GM21528 (cell line): ENCODE measurements around the gene MT1B.

Experiments used
- ATAC-seq: cut with Tn5 transposase; IDR thresholded peaks from one replicate; pipeline ENCODE4 v1.9.1; 2021; ENCODE audit warnings: mild to moderate bottlenecking, moderate library complexity; ENCODE audit not compliant: unreplicated experiment, low FRiP score

The MT1B gene

DNA sequence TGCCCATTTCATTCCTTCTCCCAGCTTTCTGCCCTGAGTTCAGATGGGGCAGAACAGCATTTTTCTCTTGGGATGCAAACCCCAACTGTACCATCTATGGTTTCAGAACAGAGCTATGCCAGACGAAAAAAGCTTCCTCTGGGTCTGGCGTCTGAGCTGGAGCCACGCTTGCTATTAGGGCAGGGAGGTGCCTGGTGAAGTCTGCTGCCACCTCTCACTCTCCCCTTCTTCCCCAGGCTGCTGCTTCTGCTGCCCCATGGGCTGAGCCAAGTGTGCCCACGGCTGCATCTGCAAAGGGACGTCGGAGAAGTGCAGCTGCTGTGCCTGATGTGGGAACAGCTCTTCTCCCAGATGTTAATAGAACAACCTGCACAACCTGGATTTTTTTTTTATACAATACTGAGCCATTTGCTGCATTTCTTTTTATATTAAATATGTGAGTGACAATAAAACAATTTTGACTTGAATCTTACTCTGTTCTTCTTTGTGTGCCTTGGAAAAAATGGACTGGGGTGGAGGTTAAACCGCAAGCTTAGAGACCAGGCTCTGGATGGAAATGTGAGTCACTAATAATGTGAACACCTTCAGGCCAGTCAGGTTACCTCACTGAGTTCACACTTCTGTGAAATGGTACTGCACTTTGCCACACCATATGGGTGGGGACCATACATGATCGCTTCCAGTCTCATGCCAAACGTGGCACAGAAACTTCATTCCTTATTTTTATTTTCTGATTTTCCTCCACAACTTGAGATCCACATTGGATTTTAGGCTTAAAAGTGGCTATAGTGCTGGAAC, 14.9 kb upstream of the MT1B start:
- no peak for ATAC-seq

DNA sequence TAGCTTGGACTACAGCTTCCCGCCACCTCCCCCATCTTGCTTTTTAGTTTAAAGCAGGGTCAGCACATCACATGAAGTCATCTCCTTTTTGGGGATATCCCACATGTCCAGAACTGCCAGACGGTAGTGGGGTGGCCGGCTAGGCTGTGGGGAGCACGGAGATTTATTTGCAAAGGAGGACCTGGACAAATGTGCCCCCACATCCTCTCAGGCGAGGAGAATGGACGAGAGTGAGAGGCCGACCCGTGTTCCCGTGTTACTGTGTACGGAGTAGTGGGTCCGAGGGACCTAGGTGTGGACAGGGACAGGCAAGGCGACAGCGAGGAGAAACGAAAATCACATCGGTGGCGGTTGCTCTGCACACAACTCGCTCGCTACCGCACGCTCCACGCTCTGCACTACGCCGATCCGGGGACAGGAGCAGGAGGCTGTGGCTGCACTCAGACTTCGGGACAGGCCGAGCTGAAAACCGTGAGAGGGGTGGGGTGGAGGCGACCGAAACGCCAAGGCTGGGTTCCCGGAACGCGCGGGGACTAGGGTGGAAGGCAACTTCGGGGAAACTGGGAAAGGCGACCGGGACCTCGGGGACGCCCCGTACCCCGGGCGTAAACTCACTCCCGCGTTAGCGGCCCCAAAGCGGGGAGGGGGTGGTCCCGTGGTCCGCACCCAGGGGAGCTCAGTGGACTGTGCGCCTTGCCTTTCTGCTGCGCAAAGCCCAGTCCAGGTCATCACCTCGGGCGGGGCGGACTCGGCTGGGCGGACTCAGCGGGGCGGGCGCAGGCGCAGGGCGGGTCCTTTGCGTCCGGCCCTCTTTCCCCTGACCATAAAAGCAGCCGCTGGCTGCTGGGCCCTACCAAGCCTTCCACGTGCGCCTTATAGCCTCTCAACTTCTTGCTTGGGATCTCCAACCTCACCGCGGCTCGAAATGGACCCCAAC, 13.6 kb upstream of the MT1B start, which contains the start of gene MT1A:
TSS of gene MT1A (plus strand) at position 853 of the 937 bp plus-strand sequence. CDS start at position 926, 73 bp downstream.
- ATAC-seq, result no peak

- ATAC-seq, result no peak
These were observed 12.6 kb upstream of the MT1B start for GRCh38 chr16:56639045-56639444.

- ATAC-seq, result no peak
These were observed 11.6 kb upstream of the MT1B start for GRCh38 chr16:56640076-56640475.

GRCh38 chr16:56641166-56641565, 10.5 kb upstream of the MT1B start:
- ATAC-seq, result no peak

DNA sequence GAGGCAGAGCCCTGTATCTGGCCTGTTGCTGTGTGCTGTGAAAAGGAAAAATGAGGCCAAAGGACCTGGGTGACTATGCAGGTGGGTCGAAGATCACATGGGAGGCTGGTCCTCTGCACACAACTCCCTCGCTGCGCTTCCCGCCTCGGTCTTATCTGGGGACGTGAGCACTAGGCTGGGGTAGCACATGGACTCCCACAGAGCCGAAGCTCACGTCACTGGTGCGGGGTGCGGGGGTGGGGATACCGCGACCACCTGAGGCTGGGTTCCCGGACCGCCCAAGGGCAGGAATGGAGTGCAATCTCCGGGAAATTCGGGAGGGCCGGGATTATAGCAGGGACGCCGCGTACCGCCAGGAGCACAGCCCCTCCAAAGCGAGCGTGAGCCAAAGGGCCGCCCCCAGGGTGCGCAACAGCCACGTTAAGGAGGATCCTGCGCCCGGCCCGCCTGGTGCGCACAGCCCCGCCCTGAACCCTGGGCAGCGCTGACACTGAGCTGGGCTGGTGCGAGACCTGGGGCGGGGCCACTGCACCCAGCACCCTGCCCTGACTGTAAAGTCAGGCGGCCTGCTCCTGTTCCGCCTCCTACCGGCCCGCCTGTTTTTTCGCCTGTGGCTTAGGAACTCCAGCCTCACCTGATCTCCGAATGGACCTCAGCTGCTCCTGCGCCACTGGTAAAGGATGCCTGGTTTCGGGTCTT, 8.5 kb upstream of the MT1B start:
- peak; percentile 63 for ATAC-seq

GRCh38 chr16:56643833-56644232, 7.9 kb upstream of the MT1B start:
- ATAC-seq, result no peak

DNA sequence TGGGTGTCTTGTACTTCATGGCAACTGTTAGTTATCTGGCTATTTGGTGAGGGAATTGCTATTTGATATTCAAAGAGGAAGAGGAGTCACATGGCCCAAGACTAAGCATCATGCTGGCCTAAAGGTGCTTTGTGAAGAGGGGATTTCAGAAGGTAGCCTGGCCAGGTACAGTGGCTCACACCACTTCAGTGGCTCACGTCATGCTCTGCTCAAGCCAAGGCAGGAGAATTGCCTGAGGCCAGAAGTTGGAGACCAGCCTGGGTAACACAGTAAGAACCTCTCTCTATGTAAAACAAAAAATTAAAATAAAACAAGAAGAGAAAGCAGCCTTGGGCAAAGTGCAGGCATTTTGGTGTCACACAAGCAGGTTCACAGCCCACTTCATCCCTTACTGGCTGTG, 6.4 kb upstream of the MT1B start:
- no peak for ATAC-seq

DNA sequence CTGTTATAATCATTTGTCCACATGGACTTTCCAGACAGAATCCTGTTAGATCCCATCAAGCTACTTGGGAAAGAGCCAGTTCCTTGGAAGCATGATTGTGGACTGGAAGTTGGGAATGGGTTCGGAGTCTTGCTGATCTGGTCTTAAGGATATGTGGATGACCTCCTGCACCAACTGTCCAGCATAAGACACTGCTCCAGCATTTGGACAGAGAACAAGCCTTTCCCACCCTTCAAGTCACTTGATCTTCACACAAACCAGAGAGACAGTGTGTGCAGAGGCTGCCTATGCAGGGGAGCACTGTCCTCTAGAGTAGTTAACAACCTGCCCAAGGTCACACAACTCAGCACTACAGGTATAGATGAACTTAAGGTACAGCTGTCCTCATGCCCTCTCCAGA, 5.8 kb upstream of the MT1B start:
- ATAC-seq, result no peak

GRCh38 chr16:56647641-56648431, 3.9 kb upstream of the MT1B start:
- no peak for ATAC-seq

DNA sequence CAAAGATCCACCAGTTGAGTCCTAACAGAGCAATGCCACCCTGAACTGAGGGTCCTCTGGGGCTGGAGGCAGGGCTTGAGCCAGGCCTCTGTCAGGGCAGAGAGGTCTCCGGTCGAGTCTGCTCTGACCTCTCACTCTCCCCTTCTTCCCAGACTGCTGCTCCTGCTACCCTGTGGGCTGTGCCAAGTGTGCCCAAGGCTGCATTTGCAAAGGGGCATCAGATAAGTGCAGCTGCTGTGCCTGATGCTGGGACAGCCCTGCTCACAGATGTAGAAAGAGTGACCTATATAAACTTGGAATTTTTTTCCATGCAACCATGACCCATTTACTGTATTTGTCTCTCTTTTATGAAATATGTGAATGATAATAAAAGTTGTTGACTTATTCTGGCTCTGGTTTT, 2.4 kb upstream of the MT1B start:
- ATAC-seq, result no peak

GRCh38 chr16:56649820-56650219, 1.9 kb upstream of the MT1B start:
- no peak for ATAC-seq

GRCh38 chr16:56652600-56652999, 914 bp downstream of the MT1B start:
- no peak for ATAC-seq

GRCh38 chr16:56653218-56653617, 1.5 kb downstream of the MT1B start:
- ATAC-seq, result no peak

DNA sequence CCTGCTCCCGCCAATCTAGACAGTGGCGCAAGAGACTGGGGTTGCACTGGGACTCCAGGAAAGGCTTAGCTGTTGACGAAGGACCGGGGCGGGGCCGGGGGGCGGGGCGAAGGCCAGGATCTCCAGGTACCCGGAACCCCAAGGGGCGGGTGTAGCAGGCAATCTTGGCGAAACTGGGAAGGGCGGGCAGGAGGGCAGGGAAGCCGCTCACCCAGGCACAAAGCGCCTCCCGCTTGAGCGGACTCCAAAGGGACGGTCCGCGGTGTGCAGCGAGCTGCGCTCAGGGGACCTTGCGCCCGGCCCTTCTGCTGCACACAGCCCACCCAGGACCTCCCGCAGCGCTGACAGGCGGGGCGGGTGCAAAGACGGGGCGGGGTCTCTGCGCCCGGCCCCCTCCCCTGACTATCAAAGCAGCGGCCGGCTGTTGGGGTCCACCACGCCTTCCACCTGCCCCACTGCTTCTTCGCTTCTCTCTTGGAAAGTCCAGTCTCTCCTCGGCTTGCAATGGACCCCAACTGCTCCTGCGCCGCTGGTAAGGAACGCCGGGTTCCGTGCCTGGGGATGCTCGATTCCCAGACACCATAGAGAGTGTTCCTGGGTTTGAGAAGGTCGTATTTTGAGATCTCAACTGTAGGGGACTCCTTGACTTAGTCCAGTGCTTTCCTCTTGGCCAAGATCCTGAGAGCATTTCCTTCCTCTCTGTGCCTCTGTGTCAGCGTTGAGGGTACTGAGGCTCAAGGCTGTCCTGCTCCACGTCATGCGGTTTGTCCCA, 6.1 kb downstream of the MT1B start, which contains the start of gene MT1F:
TSS of gene MT1F (plus strand) at position 405 of the 772 bp plus-strand sequence. CDS start at position 505, 100 bp downstream.
- ATAC-seq, result no peak

GRCh38 chr16:56658327-56658875, 6.7 kb downstream of the MT1B start:
- no peak for ATAC-seq

DNA sequence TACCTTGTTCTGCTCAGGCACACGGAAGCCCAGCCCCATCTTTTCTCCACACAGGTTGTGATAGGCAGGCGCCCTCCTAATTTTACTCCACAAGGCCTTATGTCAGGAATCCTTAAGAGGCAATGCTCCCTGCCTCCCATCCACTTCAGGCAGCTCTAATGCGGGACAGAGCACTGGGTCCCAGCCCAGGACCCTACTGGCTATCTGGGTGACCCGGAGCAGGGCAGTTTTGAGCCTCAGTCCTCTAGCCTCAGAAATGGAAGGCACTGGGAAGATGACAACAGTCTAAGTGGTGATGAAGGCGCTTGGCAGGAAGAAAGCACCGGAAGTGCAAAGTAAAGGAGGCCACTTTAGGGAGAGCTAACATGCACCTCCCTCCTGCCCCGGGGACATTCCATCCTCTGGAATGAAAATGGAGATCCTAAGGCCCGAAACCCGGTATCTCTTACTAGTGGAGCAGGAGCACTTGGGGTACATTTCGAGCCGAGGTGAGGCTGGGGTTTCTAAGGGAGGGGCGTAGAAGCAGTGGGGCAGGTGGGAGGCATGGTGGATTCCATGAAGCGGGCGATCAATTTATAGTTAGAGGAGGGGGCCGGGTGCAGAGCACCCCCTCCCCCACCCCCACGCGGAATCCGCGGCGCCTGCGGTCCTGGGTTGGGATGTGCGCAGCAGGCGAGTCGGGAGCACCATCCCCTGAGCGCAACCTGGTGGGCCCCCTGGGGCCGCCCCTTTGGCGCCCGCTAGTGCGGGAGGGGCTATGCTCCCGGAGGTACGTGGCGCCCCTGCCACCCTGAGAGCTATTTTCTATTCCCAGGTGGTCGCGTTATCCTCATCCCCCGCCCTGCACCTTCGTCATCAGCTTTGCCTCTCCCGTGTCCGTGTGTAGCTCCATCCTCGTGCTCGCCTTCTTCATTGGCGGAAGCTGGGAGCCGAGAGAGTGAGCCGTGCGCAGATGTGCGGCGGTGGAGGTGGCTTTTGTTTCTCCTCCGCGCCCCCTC, 11.0 kb downstream of the MT1B start:
- no peak for ATAC-seq

DNA sequence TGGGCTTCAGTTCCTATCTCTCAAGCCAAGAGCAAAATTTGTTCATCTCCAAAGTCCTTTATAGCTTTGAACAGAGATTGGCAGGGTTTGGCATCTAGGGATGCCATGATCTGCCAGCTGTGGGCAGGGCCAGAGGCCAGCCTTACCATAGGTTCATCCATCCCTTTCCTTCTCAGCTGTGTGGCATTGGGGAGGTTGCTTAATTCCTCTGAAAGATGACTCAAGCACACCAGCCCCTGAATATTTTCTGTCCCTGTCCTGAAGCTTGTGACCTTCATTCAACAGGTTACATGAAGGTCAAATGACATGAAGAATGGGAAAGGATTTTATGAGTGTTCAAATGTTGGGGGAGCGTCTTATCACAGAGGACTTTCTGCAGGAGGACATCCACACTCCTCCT, 12.8 kb downstream of the MT1B start:
- no peak for ATAC-seq
